Renal cortical epithelial cell (primary cell): ENCODE results near the gene OR2L5. TPM values are rescaled to one million over a fixed set of nuclear protein-coding genes. Genes with fewer than 3 reads are reported as not detected.

Experiments used
- DNase-seq: peaks from one replicate; pipeline ENCODE4 v3.0.0-alpha.2; 2011; ENCODE audit warnings: low read depth
- total RNA-seq: library from RNA; depleted of rRNA; stranded (reverse); fragments of >200 nt; gene quantifications from 2 replicates; pipeline ENCODE4 v1.2.3, GENCODE V29; 2014

Gene OR2L5
- total RNA-seq, result 0.05 TPM in 1 of 2 replicates, not detected in the other

- no peak for DNase-seq
Observed at GRCh38 chr1:248013229-248013710, at the start of gene OR2L5. Gene OR2L5, plus strand, starts transcription at chr1:248013660. Its CDS starts 8,288 bp downstream, at chr1:248021948.

GRCh38 chr1:247964933-247965332 lies 48.5 kb upstream of the OR2L5 start, which contains the start of gene OR2AK2:
Gene OR2AK2, plus strand, starts transcription at chr1:247965233. Its CDS starts 144 bp downstream, at chr1:247965377.
- no peak for DNase-seq

GRCh38 chr1:247966532-247967204 lies 46.8 kb upstream of the OR2L5 start:
- no peak for DNase-seq

- DNase-seq, result no peak
Observed at GRCh38 chr1:247992986-247993385, 20.5 kb upstream of the OR2L5 start.

GRCh38 chr1:247998811-247999210 lies 14.6 kb upstream of the OR2L5 start:
- no peak for DNase-seq

GRCh38 chr1:248000169-248000568 lies 13.3 kb upstream of the OR2L5 start:
- DNase-seq, result no peak

- no peak for DNase-seq
Observed at GRCh38 chr1:248007778-248008177, 5.7 kb upstream of the OR2L5 start.

- DNase-seq, result no peak
Observed at GRCh38 chr1:248009681-248010080, 3.8 kb upstream of the OR2L5 start.

- DNase-seq, result no peak
Observed at GRCh38 chr1:248015803-248016202, 2.3 kb downstream of the OR2L5 start.

GRCh38 chr1:248029770-248030169 lies 16.3 kb downstream of the OR2L5 start, which contains the start of gene OR2L2:
Gene OR2L2, plus strand, starts transcription at chr1:248030070. Its CDS starts 8,198 bp downstream, at chr1:248038268.
- no peak for DNase-seq

- no peak for DNase-seq
Observed at GRCh38 chr1:248045209-248045608, 31.7 kb downstream of the OR2L5 start.

- DNase-seq, result no peak
Observed at GRCh38 chr1:248046536-248046935, 33.1 kb downstream of the OR2L5 start, which contains the start of gene OR2L3. Gene OR2L3, plus strand, starts transcription at chr1:248046836. Its CDS starts 13,846 bp downstream, at chr1:248060682.

GRCh38 chr1:248047008-248047407 lies 33.5 kb downstream of the OR2L5 start:
- no peak for DNase-seq

GRCh38 chr1:248054671-248055070 lies 41.2 kb downstream of the OR2L5 start:
- no peak for DNase-seq

GRCh38 chr1:248055261-248055660 lies 41.8 kb downstream of the OR2L5 start:
- DNase-seq, result no peak

- no peak for DNase-seq
Observed at GRCh38 chr1:248065071-248065470, 51.6 kb downstream of the OR2L5 start.

GRCh38 chr1:248065604-248066003 lies 52.1 kb downstream of the OR2L5 start:
- DNase-seq, result no peak

Other genes starting within 250 kb of the OR2L5 start
- not detected in 2 replicates for gene OR14A16, start 189.5 kb upstream of the OR2L5 start, total RNA-seq
- gene OR11L1, start 171.8 kb upstream of the OR2L5 start, total RNA-seq, result not detected in 2 replicates
- 0.30 and 0.35 TPM in 2 replicates for gene TRIM58, start 156.5 kb upstream of the OR2L5 start, total RNA-seq
- 0.15 TPM in 1 of 2 replicates, not detected in the other for gene OR2W3, start 118.1 kb upstream of the OR2L5 start, total RNA-seq
- not detected in 2 replicates for gene OR2T8, start 93.4 kb upstream of the OR2L5 start, total RNA-seq
- gene OR2AJ1, start 88.8 kb upstream of the OR2L5 start, total RNA-seq, result not detected in 2 replicates
- gene OR2L8, start 64.8 kb upstream of the OR2L5 start, total RNA-seq, result 0.25 TPM in 1 of 2 replicates, not detected in the other
- not detected in 2 replicates for gene OR2AK2, start 48.4 kb upstream of the OR2L5 start, total RNA-seq
- not detected in 2 replicates for gene OR2L2, start 16.4 kb downstream of the OR2L5 start, total RNA-seq
- not detected in 2 replicates for gene OR2L3, start 33.2 kb downstream of the OR2L5 start, total RNA-seq
- gene OR2L13, start 81.5 kb downstream of the OR2L5 start, total RNA-seq, result not detected in 2 replicates
- not detected in 2 replicates for gene OR2M5, start 131.5 kb downstream of the OR2L5 start, total RNA-seq
- gene OR2M2, start 161.2 kb downstream of the OR2L5 start, total RNA-seq, result not detected in 2 replicates
- gene OR2M3, start 183.6 kb downstream of the OR2L5 start, total RNA-seq, result not detected in 2 replicates
- gene OR2M4, start 217.8 kb downstream of the OR2L5 start, total RNA-seq, result not detected in 2 replicates